Glutamatergic neuron (in vitro differentiated cells): ENCODE results near the gene THY1. TPM values are rescaled to one million over a fixed set of nuclear protein-coding genes. Genes with fewer than 3 reads are reported as not detected.

Source experiments
- DNase-seq: peaks from one replicate; pipeline ENCODE4 v3.0.0; 2022
- H3K27ac Mint-ChIP-seq: one replicate; pipeline ENCODE4 v1.8.0; 2020; ENCODE audit warnings: mild to moderate bottlenecking, mixed read lengths, inconsistent platforms; ENCODE audit not compliant: unreplicated experiment
- H3K27me3 Mint-ChIP-seq: one replicate; pipeline ENCODE4 v1.8.0; 2020; ENCODE audit warnings: mild to moderate bottlenecking, moderate library complexity, mixed read lengths, inconsistent platforms; ENCODE audit not compliant: unreplicated experiment
- H3K36me3 Mint-ChIP-seq: one replicate; pipeline ENCODE4 v1.8.0; 2020; ENCODE audit warnings: mild to moderate bottlenecking, mixed read lengths, inconsistent platforms; ENCODE audit not compliant: unreplicated experiment
- H3K4me1 Mint-ChIP-seq: one replicate; pipeline ENCODE4 v1.8.0; 2020; ENCODE audit warnings: mild to moderate bottlenecking, low read depth, mixed read lengths, inconsistent platforms; ENCODE audit not compliant: unreplicated experiment
- H3K4me3 Mint-ChIP-seq: one replicate; pipeline ENCODE4 v1.8.0; 2020; ENCODE audit warnings: mild to moderate bottlenecking, mixed read lengths, inconsistent platforms; ENCODE audit not compliant: unreplicated experiment
- H3K9me3 Mint-ChIP-seq: one replicate; pipeline ENCODE4 v1.8.0; 2020; ENCODE audit warnings: mild to moderate bottlenecking, moderate library complexity, mixed read lengths, inconsistent platforms; ENCODE audit not compliant: unreplicated experiment
- total RNA-seq: library from RNA; stranded (reverse); fragmentation: NEBNext Ultra II Directional; extraction: Animal tissue kit (Norgen Biotek cat#: 25700); gene quantifications from one replicate; pipeline ENCODE4 v1.2.1, GENCODE V29; 2021; ENCODE audit not compliant: unreplicated experiment
- TF ChIP-seq, protein P1 (sequence below): fragments of 200-600 bp; sonication (generic); IDR thresholded peaks from one replicate; pipeline ENCODE4 v1.5.0; 2021; ENCODE audit not compliant: partially characterized antibody, unreplicated experiment

Gene THY1
- total RNA-seq, 1 donor from 2014 or later = 22.0 TPM

- Mint-ChIP-seq H3K27ac (no peak overlapping the region), H3K27me3 (peaks cover 11% of the 10 kb centered on the region), H3K9me3 (peaks cover 3% of the 10 kb centered on the region), H3K36me3 (no peaks in the 10 kb centered on the region), H3K4me1 (no peaks in the 10 kb centered on the region), H3K4me3 (no peak overlapping the region)
- no peak for DNase-seq
- TF ChIP-seq, protein P1, sequence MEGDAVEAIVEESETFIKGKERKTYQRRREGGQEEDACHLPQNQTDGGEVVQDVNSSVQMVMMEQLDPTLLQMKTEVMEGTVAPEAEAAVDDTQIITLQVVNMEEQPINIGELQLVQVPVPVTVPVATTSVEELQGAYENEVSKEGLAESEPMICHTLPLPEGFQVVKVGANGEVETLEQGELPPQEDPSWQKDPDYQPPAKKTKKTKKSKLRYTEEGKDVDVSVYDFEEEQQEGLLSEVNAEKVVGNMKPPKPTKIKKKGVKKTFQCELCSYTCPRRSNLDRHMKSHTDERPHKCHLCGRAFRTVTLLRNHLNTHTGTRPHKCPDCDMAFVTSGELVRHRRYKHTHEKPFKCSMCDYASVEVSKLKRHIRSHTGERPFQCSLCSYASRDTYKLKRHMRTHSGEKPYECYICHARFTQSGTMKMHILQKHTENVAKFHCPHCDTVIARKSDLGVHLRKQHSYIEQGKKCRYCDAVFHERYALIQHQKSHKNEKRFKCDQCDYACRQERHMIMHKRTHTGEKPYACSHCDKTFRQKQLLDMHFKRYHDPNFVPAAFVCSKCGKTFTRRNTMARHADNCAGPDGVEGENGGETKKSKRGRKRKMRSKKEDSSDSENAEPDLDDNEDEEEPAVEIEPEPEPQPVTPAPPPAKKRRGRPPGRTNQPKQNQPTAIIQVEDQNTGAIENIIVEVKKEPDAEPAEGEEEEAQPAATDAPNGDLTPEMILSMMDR = no peak
Observed at GRCh38 chr11:119426142-119426541, 3.2 kb upstream of the THY1 start.

- H3K27ac Mint-ChIP-seq = no peak overlapping the region
- no peaks in the 10 kb centered on the region for H3K4me1 Mint-ChIP-seq
- TF ChIP-seq, protein P1 = no peak
- H3K4me3 Mint-ChIP-seq = peak overlapping the region; percentile 56
- H3K36me3 Mint-ChIP-seq = no peaks in the 10 kb centered on the region
- peaks cover 1% of the 10 kb centered on the region for H3K9me3 Mint-ChIP-seq
- peaks cover 13% of the 10 kb centered on the region for H3K27me3 Mint-ChIP-seq
- DNase-seq = no peak
Observed at GRCh38 chr11:119424775-119425174, 1.8 kb upstream of the THY1 start.

- Mint-ChIP-seq H3K4me3 (no peak overlapping the region), H3K27ac (no peak overlapping the region), H3K9me3 (peaks cover 1% of the 10 kb centered on the region), H3K4me1 (no peaks in the 10 kb centered on the region), H3K36me3 (no peaks in the 10 kb centered on the region), H3K27me3 (peaks cover 16% of the 10 kb centered on the region)
- TF ChIP-seq, protein P1 = no peak
- DNase-seq = no peak
Observed at GRCh38 chr11:119424276-119424675, 1.3 kb upstream of the THY1 start.

DNA sequence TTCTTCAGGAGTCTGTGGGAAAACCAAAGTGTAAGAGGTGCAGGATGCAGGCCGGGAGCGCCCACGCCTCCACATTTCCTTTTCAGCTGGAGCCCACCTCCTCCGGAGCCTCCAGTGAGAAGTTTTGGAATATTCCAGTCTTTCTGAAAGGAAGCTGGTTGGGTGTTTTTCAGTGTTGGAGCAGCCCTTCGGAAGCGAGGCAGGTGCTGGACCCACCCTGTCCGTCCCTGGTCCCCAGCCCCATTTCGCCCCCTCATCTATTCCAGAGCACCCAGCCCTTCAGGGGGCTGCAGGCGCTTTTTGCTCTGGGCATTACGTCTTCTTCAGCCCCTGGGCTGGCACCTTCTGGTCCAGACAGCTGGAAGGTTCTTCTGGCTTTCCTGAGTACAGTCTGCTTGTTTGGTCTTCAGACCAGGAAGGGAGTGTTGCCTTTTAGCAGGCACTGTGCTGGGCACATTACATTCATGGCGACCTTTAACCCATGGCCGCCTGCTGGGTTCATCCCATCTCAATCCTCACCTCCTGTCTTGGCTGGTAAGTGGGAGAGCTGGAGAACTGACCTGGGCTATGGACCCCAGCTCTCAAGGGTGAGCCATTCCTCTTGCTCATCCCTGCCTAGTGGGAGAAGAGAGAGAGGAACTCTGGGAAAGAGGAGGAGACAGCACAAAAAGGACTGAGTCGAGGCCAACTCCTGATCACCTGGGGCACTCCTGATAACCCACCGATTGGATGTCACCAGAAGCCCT lies 710 bp upstream of the THY1 start:
- Mint-ChIP-seq H3K36me3 (no peaks in the 10 kb centered on the region), H3K4me3 (peak overlapping the region; percentile 65), H3K27me3 (peaks cover 17% of the 10 kb centered on the region), H3K27ac (no peak overlapping the region), H3K4me1 (no peaks in the 10 kb centered on the region), H3K9me3 (peaks cover 1% of the 10 kb centered on the region)
- no peak for DNase-seq
- TF ChIP-seq, protein P1 = no peak
